NCI-H345 treated with DMSO at 0.1 percent for 48 hours (cell line): ENCODE measurements around the gene ANO9.
"Not testable (repeated sequence)": the region's sequence is repeated elsewhere in the genome, so short reads cannot be mapped to it uniquely, and the experiment has no call there.

Experiments used
- DNase-seq: peaks from one replicate; lab custom pipeline; 2025; ENCODE audit not compliant: unreplicated experiment; lab: John Stamatoyannopoulos, UW

Gene ANO9

GRCh38 chr11:437228-437870, 4.5 kb downstream of the ANO9 start:
- DNase-seq: no peak

DNA sequence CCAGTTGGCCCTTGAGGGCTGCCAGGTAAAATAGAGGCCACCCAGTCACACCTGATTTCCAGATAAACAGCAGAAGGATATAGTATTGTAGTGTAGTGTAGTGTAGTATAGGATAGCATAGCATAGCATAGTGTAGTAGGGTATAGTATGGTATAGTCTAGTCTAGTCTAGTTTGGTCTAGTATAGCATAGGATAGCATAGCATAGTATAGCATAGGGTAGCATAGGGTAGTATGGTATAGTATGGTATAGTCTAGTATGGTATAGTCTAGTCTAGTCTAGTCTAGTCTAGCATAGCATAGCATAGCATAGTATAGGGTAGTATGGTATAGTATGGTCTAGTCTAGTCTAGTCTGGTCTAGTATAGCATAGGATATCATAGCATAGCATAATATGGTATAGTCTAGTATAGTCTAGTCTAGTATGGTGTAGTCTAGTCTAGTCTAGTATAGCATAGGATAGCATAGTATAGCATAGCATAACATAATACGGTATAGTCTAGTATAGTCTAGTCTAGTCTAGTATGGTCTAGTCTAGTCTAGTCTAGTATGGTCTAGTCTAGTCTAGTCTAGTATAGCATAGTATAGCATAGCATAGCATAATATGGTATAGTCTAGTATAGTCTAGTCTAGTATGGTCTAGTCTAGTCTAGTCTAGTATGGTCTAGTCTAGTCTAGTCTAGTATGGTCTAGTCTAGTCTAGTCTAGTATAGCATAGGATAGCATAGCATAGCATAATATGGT, 6.6 kb downstream of the ANO9 start:
- DNase-seq: not testable (repeated sequence)

GRCh38 chr11:434496-434895, 7.3 kb downstream of the ANO9 start:
- no peak for DNase-seq

- no peak for DNase-seq
Observed at GRCh38 chr11:433641-434040, 8.2 kb downstream of the ANO9 start.

- no peak for DNase-seq
Observed at GRCh38 chr11:433111-433510, 8.7 kb downstream of the ANO9 start.

DNA sequence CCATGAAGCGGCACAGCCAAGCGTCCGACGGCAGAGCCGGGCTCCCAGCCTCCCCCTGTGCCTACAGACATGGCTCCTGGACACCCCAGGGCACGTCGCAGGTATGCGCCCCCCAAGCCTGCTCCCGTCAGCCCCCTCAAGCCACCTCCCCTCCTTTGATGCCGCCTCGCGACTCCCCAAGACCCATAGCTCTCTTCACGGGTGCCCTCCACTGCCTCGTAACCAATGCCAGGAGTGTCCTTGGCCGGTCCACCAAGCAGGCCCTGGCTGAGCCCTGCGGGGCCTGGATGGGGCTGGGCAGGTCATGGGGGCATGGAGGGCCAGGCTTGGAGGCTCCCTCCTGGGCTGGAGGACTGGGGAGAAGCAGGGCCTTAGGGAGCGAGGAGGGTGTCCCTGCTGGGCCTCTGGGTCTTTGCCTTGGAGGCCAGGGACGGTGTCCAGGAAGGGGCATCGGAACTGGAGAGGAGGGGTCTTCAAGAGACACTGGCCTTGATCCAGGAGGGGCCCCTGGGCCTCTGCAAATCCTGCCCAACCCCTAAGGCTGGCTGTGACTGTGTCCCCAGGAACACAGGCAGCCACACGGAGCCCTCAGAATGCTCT, 9.2 kb downstream of the ANO9 start:
- DNase-seq: no peak

DNA sequence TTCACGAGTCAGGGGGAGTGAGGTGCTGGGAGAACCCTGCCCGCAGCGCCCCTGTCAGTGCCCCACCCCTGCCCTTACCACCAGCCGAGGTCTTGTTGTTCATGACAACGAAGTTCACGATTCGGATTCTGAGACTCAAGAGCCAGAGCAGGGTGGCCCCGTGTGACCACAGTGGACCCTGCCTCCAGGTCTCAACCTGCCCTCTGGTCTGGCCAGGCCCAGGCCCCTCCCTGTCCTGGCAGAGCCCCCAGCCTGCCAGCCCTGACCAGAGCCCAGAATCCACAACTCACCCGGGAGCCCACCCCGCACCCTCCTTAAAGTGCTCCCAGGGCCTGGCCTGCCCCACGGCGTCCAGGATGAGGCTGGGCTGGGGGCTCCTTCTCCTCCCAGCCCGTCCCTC, 9.9 kb downstream of the ANO9 start:
- no peak for DNase-seq

GRCh38 chr11:429931-430456, 11.8 kb downstream of the ANO9 start:
- no peak for DNase-seq

- DNase-seq: no peak
Observed at GRCh38 chr11:429391-429790, 12.4 kb downstream of the ANO9 start.

DNA sequence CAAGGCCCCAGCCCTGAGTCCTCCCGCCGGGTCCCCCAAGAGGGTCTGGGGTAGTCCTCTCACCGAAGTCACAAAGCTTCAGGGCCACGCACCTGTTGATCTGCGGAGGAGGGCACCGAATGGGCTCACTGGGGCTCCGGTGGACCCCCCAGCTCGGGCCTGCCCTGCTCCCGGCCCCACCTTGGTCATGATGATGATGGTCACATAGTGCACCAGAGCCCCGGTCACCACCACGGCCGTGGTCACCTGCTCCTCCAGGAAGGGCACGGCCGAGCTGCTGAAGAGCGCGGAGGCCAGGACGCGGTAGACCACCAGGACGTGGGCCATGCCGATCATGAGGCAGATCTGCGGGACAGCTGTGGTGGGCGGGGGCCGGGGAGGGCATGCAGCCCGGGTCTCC, 13.5 kb downstream of the ANO9 start:
- DNase-seq: no peak

DNA sequence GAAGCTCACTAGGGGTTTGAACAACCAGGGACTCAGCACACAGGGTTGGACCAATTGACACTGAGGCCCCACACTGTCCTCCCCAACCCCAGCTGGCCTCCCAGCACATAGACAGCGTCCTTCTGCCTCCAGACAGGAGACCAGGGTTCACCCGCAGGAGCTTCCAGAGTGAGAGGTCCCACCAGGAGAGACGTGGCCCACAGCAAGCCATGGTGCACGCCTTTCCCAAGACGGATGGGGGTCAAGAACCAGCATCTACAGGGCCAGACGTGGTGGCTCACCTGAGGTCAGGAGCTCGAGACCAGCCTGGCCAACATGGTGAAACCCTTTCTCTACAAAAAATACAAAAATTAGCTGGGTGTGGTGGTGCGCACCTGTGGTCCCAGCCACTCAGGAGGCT, 15.0 kb downstream of the ANO9 start:
- DNase-seq: no peak

- no peak for DNase-seq
Observed at GRCh38 chr11:425301-425700, 16.5 kb downstream of the ANO9 start.

DNA sequence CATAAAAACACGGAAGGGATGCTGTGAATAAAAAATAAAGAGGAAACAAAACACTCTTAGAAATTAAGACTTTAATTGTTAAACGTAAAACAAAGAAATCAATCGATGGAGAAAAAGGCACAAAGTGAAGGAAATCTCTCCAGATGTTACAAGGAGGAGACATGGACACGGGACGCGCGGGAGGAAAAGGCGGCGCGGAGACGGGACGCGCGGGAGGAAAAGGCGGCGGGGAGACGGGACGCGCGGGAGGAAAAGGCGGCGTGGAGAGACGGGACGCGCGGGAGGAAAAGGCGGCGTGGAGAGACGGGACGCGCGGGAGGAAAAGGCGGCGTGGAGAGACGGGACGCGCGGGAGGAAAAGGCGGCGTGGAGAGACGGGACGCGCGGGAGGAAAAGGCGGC, 17.0 kb downstream of the ANO9 start:
- not testable (repeated sequence) for DNase-seq

DNA sequence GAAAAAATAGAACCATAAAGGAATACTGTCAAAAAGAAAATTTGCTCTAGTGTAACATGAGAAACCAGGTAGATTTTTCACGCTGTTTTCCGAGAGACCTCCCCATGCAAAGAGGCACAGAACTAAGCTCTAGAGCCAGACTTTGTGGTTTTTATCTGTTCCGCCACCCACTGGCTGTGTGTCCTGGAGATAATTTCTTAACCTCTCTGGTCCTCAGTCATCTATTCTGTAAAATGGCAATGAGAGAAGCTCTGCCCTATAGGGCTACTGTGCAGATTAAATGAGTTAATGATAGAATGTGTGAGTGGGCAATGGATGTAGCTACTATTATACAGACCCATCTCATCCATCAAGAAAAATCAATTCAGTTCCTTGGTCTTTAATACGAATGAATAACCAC, 17.6 kb downstream of the ANO9 start:
- no peak for DNase-seq

DNA sequence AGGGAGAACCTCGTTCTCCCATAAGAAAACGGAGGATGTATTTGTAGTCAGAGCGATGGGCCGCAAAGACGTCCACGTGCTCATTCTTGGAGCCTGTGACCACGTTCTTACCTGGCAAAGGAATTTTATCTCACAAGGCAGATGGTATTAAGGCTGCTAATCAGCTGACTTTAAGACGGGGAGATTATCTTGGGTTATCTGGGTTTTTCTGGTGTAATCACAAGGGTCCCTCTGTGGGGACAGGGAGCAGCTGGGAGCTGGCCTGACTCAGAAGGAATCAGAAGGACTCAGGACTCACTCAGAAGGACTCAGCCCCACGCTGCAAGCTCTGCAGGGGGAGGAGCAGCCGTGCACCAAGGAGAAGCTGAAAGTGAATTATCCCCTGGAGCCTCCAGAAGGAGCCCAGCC, 19.6 kb downstream of the ANO9 start:
- no peak for DNase-seq

DNA sequence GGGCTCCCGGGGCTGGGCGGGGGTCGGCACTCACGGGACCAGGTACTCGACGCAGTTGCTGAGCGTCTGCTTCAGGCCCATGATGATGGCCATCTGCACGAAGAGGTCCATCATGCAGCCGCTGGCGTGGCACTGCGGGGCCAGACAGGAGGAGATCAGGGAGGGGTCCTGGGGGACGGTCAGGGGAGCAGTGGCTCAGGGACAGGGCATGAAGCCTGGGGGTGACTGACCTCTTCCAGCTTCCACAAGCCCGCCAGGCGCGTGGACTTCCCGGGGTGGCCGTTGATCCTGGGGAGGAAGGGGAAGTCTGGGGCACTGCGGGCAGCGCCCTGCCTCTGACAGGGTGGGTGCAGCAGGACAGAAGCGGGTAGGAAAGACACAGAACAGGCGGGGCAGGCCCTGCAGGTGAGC, 20.9 kb downstream of the ANO9 start:
- no peak for DNase-seq

DNA sequence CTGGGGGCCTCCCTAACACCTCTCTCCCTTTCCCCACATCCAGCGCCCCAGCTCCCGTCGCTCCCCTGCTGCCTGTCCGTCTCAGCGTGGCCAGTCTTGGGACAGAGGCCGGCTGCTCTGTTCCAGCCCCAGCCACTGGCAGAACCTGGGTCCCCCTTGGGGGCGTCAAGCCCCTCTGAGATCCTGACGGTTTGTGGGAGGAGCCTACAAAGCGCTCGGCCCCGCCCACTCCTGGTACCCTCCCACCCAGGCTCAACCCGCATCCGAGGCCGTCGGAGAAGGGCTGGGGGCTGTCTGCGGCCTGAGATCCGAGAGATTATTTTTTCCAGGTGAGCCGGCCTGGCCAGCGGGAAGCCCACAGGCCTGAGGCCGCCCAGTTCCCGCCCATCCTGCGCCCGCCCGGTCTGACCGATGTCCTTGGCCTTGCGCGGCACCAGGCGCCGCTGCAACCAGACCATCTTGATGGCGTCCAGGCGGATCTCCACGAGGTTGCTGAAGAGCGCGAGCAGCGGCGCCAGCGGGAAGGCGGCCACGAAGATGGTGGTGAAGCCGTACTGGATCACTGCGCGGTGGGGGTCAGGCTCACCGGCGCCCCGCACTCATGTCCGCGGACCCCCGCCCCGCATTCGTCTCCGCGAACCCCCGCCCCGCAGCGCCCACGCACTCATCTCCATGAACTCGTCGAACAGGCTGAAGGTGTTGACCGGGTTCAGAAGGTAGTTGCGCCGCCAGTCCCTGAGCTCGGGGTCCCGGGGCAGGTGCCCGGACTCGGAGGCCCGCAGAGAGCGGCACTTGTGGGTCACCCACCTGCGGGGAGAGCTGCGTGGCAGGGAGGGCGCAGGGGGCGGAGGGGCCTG, 21.5 kb downstream of the ANO9 start:
- no peak for DNase-seq

DNA sequence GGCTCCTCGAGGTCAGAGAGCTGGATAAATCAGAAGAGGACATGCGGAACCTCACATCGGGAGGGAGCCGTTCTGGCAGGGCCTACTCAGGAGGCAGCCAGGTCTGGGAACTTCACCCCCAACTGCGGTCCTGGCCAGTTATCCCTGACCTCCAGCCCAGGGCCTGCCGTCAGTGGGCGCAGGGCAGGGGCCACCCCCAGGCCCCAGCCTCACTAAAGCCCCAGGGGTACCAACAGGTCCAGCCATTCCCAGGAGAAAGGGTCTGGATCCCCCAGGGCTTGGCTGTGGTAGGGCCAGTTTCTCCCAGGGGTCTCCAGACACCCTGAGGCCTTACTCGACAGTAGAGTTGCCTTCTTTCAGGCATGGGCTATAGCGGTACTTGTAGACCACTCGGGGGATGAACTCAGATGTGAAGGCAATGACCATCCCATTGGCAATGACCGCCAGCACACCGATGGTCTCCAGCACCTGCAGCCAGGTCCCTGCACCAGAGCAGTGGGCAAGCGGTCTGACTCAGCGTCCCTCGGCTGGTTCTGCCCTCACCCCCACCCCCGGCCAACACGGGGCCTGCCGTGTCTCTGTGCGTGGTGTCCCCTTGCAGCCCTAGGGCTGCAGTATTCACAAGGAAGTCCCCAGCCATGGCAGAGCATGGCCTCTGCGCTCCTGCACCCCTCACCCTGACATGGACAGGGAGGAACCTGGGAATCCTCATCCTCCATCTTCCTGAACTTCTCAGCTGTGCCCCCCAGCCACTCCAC, 22.4 kb downstream of the ANO9 start:
- no peak for DNase-seq

GRCh38 chr11:418343-419247, 23.2 kb downstream of the ANO9 start:
- no peak for DNase-seq
